KMS-11 (cell line): ENCODE data around the gene KIAA1328.

Experiments
- H2AFZ ChIP-seq: fragments of 200-600 bp; sonication (generic); 2 replicates; pipeline ENCODE4 v1.6.1; 2016; ENCODE audit warnings: antibody characterized with exemption, mixed run types, low read depth
- H3K27ac ChIP-seq: fragments of 200-600 bp; sonication (generic); 2 replicates; pipeline ENCODE4 v1.6.1; 2016; ENCODE audit warnings: mild to moderate bottlenecking, mixed run types
- H3K27me3 ChIP-seq: fragments of 200-600 bp; sonication (generic); 2 replicates; pipeline ENCODE4 v1.6.1; 2017; ENCODE audit warnings: mild to moderate bottlenecking, low read depth, mixed run types, moderate library complexity; ENCODE audit not compliant: insufficient read depth
- H3K36me3 ChIP-seq: fragments of 200-600 bp; sonication (generic); 2 replicates; pipeline ENCODE4 v1.6.1; 2017; ENCODE audit warnings: mild to moderate bottlenecking, mixed run types; ENCODE audit not compliant: insufficient read depth
- H3K4me1 ChIP-seq: fragments of 200-600 bp; sonication (generic); 2 replicates; pipeline ENCODE4 v1.6.1; 2016; ENCODE audit warnings: mild to moderate bottlenecking, low read depth, mixed run types; ENCODE audit not compliant: poor library complexity, severe bottlenecking
- H3K4me2 ChIP-seq: fragments of 200-600 bp; sonication (generic); 2 replicates; pipeline ENCODE4 v1.7.0; 2016; ENCODE audit warnings: mild to moderate bottlenecking, mixed run types
- H3K4me3 ChIP-seq: fragments of 200-600 bp; sonication (generic); IDR thresholded peaks from 2 replicates; pipeline ENCODE4 v1.6.1; 2017; ENCODE audit warnings: low read depth, low read length, mixed read lengths; ENCODE audit not compliant: insufficient read depth
- H3K79me2 ChIP-seq: fragments of 200-600 bp; sonication (generic); 2 replicates; pipeline ENCODE4 v1.6.1; 2016; ENCODE audit warnings: low read depth, mixed run types; ENCODE audit not compliant: insufficient read depth
- H3K9ac ChIP-seq: fragments of 200-600 bp; sonication (generic); 2 replicates; pipeline ENCODE4 v1.6.1; 2016; ENCODE audit warnings: mild to moderate bottlenecking, mixed run types
- H4K20me1 ChIP-seq: fragments of 200-600 bp; sonication (generic); 2 replicates; pipeline ENCODE4 v1.6.1; 2016; ENCODE audit warnings: mild to moderate bottlenecking, mixed run types; ENCODE audit not compliant: insufficient read depth
- CTCF ChIP-seq: fragments of 200-600 bp; sonication (generic); conservative IDR thresholded peaks from 2 replicates; pipeline ENCODE4 v1.6.1; 2017; ENCODE audit warnings: low read depth, mild to moderate bottlenecking, antibody characterized with exemption, low read length, moderate library complexity, mixed read lengths

Gene KIAA1328

DNA sequence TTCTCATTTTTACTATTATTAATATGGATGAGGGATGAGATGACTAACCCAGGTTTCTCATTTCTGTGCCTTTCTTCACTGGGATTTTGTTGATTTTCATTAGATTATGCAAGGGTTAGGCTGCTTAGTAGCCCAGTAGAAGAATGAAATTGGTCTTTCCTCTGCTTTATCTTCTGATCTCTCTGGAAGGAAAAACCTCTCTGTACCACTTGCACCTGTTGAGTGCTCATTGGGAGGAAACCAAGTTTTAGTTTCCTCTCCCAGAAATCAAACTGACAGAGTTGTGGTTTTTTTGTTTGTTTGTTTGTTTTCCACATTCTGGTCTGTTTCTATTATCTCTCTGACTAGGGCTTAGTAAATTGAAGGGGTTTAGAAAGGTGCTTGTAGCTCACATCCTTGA lies 60.8 kb downstream of the KIAA1328 start:
- H3K4me2 ChIP-seq, result no peak overlapping the region

GRCh38 chr18:36890598-36890997 lies 61.7 kb downstream of the KIAA1328 start:
- H3K27ac ChIP-seq, result no peak overlapping the region
- no peak overlapping the region for H3K9ac ChIP-seq
- H3K36me3 ChIP-seq, result no peaks in the 10 kb centered on the region
- no peak overlapping the region for H3K4me2 ChIP-seq
- no peak for TF ChIP-seq CTCF
- peaks cover 9% of the 10 kb centered on the region for H3K4me1 ChIP-seq
- H3K79me2 ChIP-seq, result no peaks in the 10 kb centered on the region
- no peaks in the 10 kb centered on the region for H3K27me3 ChIP-seq
- no peak overlapping the region for H3K4me3 ChIP-seq
- no peak overlapping the region for H2AFZ ChIP-seq
- no peaks in the 10 kb centered on the region for H4K20me1 ChIP-seq

More for the DNA sequence above, 60.8 kb downstream of the KIAA1328 start:
- no peak for TF ChIP-seq CTCF
- no peak overlapping the region for H3K9ac ChIP-seq
- H3K4me3 ChIP-seq, result no peak overlapping the region
- no peaks in the 10 kb centered on the region for H3K79me2 ChIP-seq
- H2AFZ ChIP-seq, result no peak overlapping the region
- no peaks in the 10 kb centered on the region for H4K20me1 ChIP-seq
- no peak overlapping the region for H3K27ac ChIP-seq
- H3K27me3 ChIP-seq, result no peaks in the 10 kb centered on the region
- H3K36me3 ChIP-seq, result no peaks in the 10 kb centered on the region
- peaks cover 9% of the 10 kb centered on the region for H3K4me1 ChIP-seq

DNA sequence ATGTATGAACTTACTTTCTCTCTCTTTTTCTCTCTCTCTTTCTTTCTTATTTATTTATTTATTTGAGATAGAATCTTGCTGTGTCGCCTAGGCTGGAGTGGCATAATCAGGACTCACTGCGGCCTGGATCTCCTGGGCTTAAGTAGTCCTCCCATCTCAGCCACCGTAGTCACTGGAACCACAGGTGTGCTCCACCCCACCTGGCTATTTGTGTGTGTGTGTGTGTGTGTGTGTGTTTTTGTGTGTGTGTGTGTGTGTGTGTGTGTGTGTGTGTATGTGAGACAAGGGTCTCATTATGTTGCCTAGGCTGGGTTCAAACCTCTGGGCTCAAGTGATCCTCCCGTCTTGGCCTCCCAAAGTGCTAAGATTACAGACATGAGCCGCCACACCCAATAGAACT lies 64.3 kb downstream of the KIAA1328 start:
- Histone ChIP-seq H3K4me3 (no peak overlapping the region), H3K9ac (no peak overlapping the region), H3K79me2 (no peaks in the 10 kb centered on the region), H3K27me3 (no peaks in the 10 kb centered on the region), H3K4me2 (no peak overlapping the region), H4K20me1 (no peaks in the 10 kb centered on the region), H2AFZ (no peak overlapping the region), H3K4me1 (peaks cover 9% of the 10 kb centered on the region), H3K36me3 (no peaks in the 10 kb centered on the region), H3K27ac (no peak overlapping the region)
- TF ChIP-seq CTCF, result no peak

DNA sequence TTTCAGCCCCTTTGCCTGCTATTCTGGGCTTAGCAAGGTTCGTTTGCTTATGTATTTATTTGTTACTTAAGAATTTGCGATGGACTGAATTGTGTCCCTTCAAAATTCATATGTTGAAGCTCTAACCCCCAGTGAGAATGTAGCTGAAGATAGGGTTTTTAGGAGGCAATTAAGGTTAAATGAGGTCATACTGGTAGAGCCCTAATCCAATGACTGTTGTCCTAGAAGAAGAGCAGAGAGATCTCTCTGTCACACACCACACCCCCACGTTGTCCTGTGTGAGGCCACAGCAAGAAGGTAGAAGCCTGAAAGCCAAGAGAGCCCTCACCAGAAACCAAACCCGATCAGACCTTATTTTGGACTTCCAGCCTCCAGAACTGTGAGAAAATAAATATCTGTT lies 66.7 kb downstream of the KIAA1328 start:
- no peak overlapping the region for H3K4me3 ChIP-seq
- no peaks in the 10 kb centered on the region for H3K4me1 ChIP-seq
- H3K36me3 ChIP-seq, result no peaks in the 10 kb centered on the region
- H3K4me2 ChIP-seq, result no peak overlapping the region
- no peaks in the 10 kb centered on the region for H4K20me1 ChIP-seq
- no peak overlapping the region for H3K27ac ChIP-seq
- no peak overlapping the region for H2AFZ ChIP-seq
- no peak overlapping the region for H3K9ac ChIP-seq
- no peaks in the 10 kb centered on the region for H3K79me2 ChIP-seq
- TF ChIP-seq CTCF, result no peak
- H3K27me3 ChIP-seq, result no peaks in the 10 kb centered on the region
